Chondrocyte (in vitro differentiated cells): Measurements from ENCODE around the gene TPRA1. TPM values are rescaled to one million over a fixed set of nuclear protein-coding genes. Genes with fewer than 3 reads are reported as not detected.
A peak's percentile ranks its signal among the peaks of the same experiment; 100 is the strongest.

Experiments used
- DNase-seq: peaks from one replicate; pipeline ENCODE4 v3.0.0; 2021; ENCODE audit warnings: mixed read lengths, low spot score
- H3K27ac Mint-ChIP-seq: one replicate; pipeline ENCODE4 v1.8.0; 2021; ENCODE audit warnings: mild to moderate bottlenecking, moderate library complexity, mixed read lengths; ENCODE audit not compliant: unreplicated experiment
- H3K27me3 Mint-ChIP-seq: 2 replicates; pipeline ENCODE4 v1.8.0; 2021; ENCODE audit warnings: low read depth, mixed read lengths
- H3K36me3 Mint-ChIP-seq: 2 replicates; pipeline ENCODE4 v1.8.0; 2021; ENCODE audit warnings: low read depth, mixed read lengths
- H3K4me1 Mint-ChIP-seq: 2 replicates; pipeline ENCODE4 v1.8.0; 2021; ENCODE audit warnings: low read depth, mild to moderate bottlenecking, mixed read lengths
- H3K4me3 Mint-ChIP-seq: one replicate; pipeline ENCODE4 v1.8.0; 2021; ENCODE audit warnings: mild to moderate bottlenecking, moderate library complexity, mixed read lengths; ENCODE audit not compliant: unreplicated experiment
- H3K9me3 Mint-ChIP-seq: 2 replicates; pipeline ENCODE4 v1.8.0; 2021; ENCODE audit warnings: low read depth, mixed read lengths
- CTCF ChIP-seq: fragments of 200-600 bp; sonication (generic); IDR thresholded peaks from 2 replicates; pipeline ENCODE4 v1.5.0; 2021; ENCODE audit warnings: antibody characterized with exemption, mild to moderate bottlenecking, moderate library complexity
- long read RNA-seq: library from polyadenylated mRNA; stranded (forward); transcript quantifications from one replicate; pipeline ENCODE4 v2.0.0, GENCODE V29; 2021
- total RNA-seq: library from RNA; stranded (reverse); gene quantifications from 3 replicates; pipeline ENCODE4 v1.2.1, GENCODE V29; 2021

TPRA1 gene
- 32.5 to 40.3 TPM (median 37.2 TPM) in 3 replicates for total RNA-seq
- long read RNA-seq, transcript TPRA1-202 (11 exons, 1,933 nt) = major isoform, 75 of 120 reads
- long read RNA-seq, transcript TPRA1-203 (10 exons, 1,831 nt) = minor isoform, 7 of 120 reads
- long read RNA-seq, partial matches to known transcripts = 7 of 120 reads
- long read RNA-seq, other reads (novel, unspliced or antisense) = 29 of 120 reads

GRCh38 chr3:127590593-127591465 lies at the start of gene TPRA1:
TPRA1 (minus strand) TSS chr3:127590733; CDS start chr3:127580146, 10,587 bp downstream.
- H3K36me3 Mint-ChIP-seq = no peaks in the 10 kb centered on the region
- H3K9me3 Mint-ChIP-seq = no peaks in the 10 kb centered on the region
- no peak for DNase-seq
- H3K27ac Mint-ChIP-seq = peak within 1 kb of the TSS; percentile 98
- no peaks in the 10 kb centered on the region for H3K27me3 Mint-ChIP-seq
- H3K4me3 Mint-ChIP-seq = peak within 1 kb of the TSS; percentile 92
- peak; percentile 70 for TF ChIP-seq CTCF
- peaks cover 32% of the 10 kb centered on the region for H3K4me1 Mint-ChIP-seq

GRCh38 chr3:127640042-127640355 lies 49.5 kb upstream of the TPRA1 start:
- no peaks in the 10 kb centered on the region for H3K4me1 Mint-ChIP-seq
- no peak overlapping the region for H3K4me3 Mint-ChIP-seq
- H3K27ac Mint-ChIP-seq = no peak overlapping the region
- no peak for DNase-seq
- no peaks in the 10 kb centered on the region for H3K36me3 Mint-ChIP-seq
- H3K9me3 Mint-ChIP-seq = no peaks in the 10 kb centered on the region
- H3K27me3 Mint-ChIP-seq = peaks cover 2% of the 10 kb centered on the region
- no peak for TF ChIP-seq CTCF

DNA sequence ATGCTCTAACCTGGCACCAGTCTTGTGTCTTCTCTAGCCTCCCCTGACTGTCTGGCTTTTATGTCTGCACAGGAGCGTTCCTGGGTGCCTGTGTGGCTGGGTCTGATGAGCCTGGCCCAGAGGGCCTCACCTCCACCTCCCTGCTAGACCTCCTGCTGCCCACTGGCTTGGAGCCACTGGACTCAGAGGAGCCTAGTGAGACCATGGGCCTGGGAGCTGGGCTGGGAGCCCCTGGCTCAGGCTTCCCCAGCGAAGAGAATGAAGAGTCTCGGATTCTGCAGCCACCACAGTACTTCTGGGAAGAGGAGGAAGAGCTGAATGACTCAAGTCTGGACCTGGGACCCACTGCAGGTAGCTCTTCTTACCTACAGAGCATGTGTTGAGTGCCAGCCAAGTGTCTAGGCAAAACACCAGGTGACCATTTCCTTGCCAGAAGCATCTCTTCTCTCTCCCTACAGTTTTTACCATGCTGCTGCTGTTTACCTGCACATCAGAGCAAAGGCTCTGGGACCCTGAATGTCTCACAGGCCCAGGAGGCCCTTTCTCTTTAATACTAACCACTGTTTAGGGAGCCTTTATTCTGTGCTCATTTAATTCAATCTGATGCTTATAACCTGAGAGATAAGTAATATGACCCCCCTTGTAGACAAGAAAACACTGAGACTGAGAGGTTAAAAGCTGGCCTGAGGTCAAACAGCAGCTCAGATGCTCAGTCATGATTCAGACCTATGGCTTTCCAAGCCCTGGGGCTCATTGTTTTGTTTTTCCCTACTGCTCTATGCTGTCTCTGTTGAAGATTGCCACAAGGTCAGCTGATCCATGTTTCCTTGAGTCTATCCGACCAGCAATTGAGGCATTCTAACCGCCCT lies 48.9 kb upstream of the TPRA1 start:
- Mint-ChIP-seq H3K27ac (no peak overlapping the region), H3K4me3 (no peak overlapping the region)

DNA sequence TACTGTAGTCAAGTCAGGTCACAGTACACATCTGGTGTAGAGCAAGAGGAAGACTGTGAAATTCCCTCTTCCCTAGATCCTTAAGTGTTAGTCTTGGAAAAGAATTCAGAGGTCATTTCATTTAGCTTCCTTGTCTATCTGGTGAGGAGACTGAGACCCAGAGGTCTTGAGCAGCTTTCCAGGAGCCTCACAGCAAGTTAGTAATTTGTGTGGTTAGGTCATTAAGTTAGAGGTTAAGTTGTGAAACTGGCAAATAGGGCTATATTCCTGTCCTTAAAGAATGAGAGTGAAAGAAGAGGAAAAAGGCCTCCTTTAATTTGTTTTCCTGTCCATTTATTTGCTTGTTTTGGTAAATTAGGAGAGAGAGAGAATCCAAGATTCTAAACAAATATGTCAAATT lies 47.4 kb upstream of the TPRA1 start:
- no peaks in the 10 kb centered on the region for H3K9me3 Mint-ChIP-seq
- no peak overlapping the region for H3K27ac Mint-ChIP-seq
- peaks cover 2% of the 10 kb centered on the region for H3K27me3 Mint-ChIP-seq
- no peak for TF ChIP-seq CTCF
- no peak overlapping the region for H3K4me3 Mint-ChIP-seq
- no peaks in the 10 kb centered on the region for H3K36me3 Mint-ChIP-seq
- no peak for DNase-seq
- H3K4me1 Mint-ChIP-seq = no peaks in the 10 kb centered on the region

More for the DNA sequence above, 48.9 kb upstream of the TPRA1 start:
- Mint-ChIP-seq H3K27me3 (peaks cover 2% of the 10 kb centered on the region), H3K9me3 (no peaks in the 10 kb centered on the region), H3K36me3 (no peaks in the 10 kb centered on the region), H3K4me1 (no peaks in the 10 kb centered on the region)
- no peak for DNase-seq
- TF ChIP-seq CTCF = no peak

GRCh38 chr3:127637546-127637945 lies 47.0 kb upstream of the TPRA1 start:
- DNase-seq = no peak
- Mint-ChIP-seq H3K27me3 (peaks cover 2% of the 10 kb centered on the region), H3K4me3 (no peak overlapping the region), H3K9me3 (no peaks in the 10 kb centered on the region), H3K36me3 (no peaks in the 10 kb centered on the region), H3K4me1 (no peaks in the 10 kb centered on the region), H3K27ac (no peak overlapping the region)
- TF ChIP-seq CTCF = no peak
